ENCODE measurements around the gene LDLR.
"Not testable (repeated sequence)": the region's sequence is repeated elsewhere in the genome, so short reads cannot be mapped to it uniquely, and the experiment has no call there.

LDLR gene

GRCh38 chr19:11073568-11073967, 15.7 kb upstream of the LDLR start:
- DNase-seq (ENCODE audit: low spot score), result no peak

GRCh38 chr19:11076792-11077191, 12.5 kb upstream of the LDLR start:
- DNase-seq (ENCODE audit: low spot score), result not testable (repeated sequence)

GRCh38 chr19:11078893-11079292, 10.4 kb upstream of the LDLR start:
- DNase-seq (ENCODE audit: low spot score), result no peak

GRCh38 chr19:11079999-11080398, 9.3 kb upstream of the LDLR start:
- DNase-seq (ENCODE audit: low spot score), result no peak

- DNase-seq (ENCODE audit: low spot score), result no peak
These were observed 1.3 kb upstream of the LDLR start for GRCh38 chr19:11087870-11088505.

GRCh38 chr19:11088506-11089253, 583 bp upstream of the LDLR start:
- DNase-seq (ENCODE audit: low spot score), result no peak

GRCh38 chr19:11090014-11090263, 676 bp downstream of the LDLR start:
- DNase-seq (ENCODE audit: low spot score), result not testable (repeated sequence)

GRCh38 chr19:11090264-11090996, 1.2 kb downstream of the LDLR start:
- DNase-seq (ENCODE audit: low spot score), result peak; percentile 94

GRCh38 chr19:11090997-11091702, 1.9 kb downstream of the LDLR start:
- DNase-seq (ENCODE audit: low spot score), result no peak

GRCh38 chr19:11091703-11092153, 2.5 kb downstream of the LDLR start:
- peak; percentile 68 for DNase-seq (ENCODE audit: low spot score)

- peak; percentile 55 for DNase-seq (ENCODE audit: low spot score)
These were observed 2.9 kb downstream of the LDLR start for GRCh38 chr19:11092181-11092538.

GRCh38 chr19:11093689-11094238, 4.5 kb downstream of the LDLR start:
- no peak for DNase-seq (ENCODE audit: low spot score)

GRCh38 chr19:11094520-11094894, 5.2 kb downstream of the LDLR start:
- DNase-seq (ENCODE audit: low spot score), result no peak

GRCh38 chr19:11096210-11096841, 7.1 kb downstream of the LDLR start:
- peak; percentile 47 for DNase-seq (ENCODE audit: low spot score)

- not testable (repeated sequence) for DNase-seq (ENCODE audit: low spot score)
These were observed 8.1 kb downstream of the LDLR start for GRCh38 chr19:11097367-11097766.

- DNase-seq (ENCODE audit: low spot score), result no peak
These were observed 9.1 kb downstream of the LDLR start for GRCh38 chr19:11098327-11098726.

- no peak for DNase-seq (ENCODE audit: low spot score)
These were observed 9.6 kb downstream of the LDLR start for GRCh38 chr19:11098861-11099260.

GRCh38 chr19:11100049-11100448, 10.8 kb downstream of the LDLR start:
- no peak for DNase-seq (ENCODE audit: low spot score)

- no peak for DNase-seq (ENCODE audit: low spot score)
These were observed 11.8 kb downstream of the LDLR start for GRCh38 chr19:11101057-11101456.

- no peak for DNase-seq (ENCODE audit: low spot score)
These were observed 13.7 kb downstream of the LDLR start for GRCh38 chr19:11102944-11103343.

GRCh38 chr19:11103667-11104066, 14.4 kb downstream of the LDLR start:
- not testable (repeated sequence) for DNase-seq (ENCODE audit: low spot score)

Measured in AG20443 (cell line).